A673 (cell line): ENCODE measurements around the gene ZNF57.

Experiments
- CTCF ChIP-seq: fragments of 300-800, 200-600 bp; sonication (generic); conservative IDR thresholded peaks from 2 replicates; pipeline ENCODE4 v1.5.1; 2017; ENCODE audit warnings: low read depth, mild to moderate bottlenecking, antibody characterized with exemption, low read length, moderate library complexity, mixed read lengths
- EZH2 ChIP-seq: fragments of 200-600 bp; sonication (generic); IDR thresholded peaks from 2 replicates; pipeline ENCODE4 v1.6.1; 2017; ENCODE audit warnings: borderline replicate concordance, low read depth, mild to moderate bottlenecking, mixed read lengths, antibody characterized with exemption, low read length; ENCODE audit not compliant: poor library complexity, severe bottlenecking

GRCh38 chr19:2944403-2944774 lies 43.7 kb downstream of the ZNF57 start:
- no peak for TF ChIP-seq CTCF
- TF ChIP-seq EZH2, result no peak
